WERI-Rb-1 (cell line): ENCODE data around the gene ATR.

Experiments
- DNase-seq: peaks from one replicate; pipeline ENCODE4 v3.0.0-alpha.2; 2020
- H3K27ac ChIP-seq: fragments of 250-450 bp; sonication (Bioruptor Pico); 2 replicates; pipeline ENCODE4 v1.5.1; 2020; ENCODE audit warnings: mild to moderate bottlenecking, moderate library complexity
- H3K27me3 ChIP-seq: fragments of 250-450 bp; sonication (Bioruptor Pico); 2 replicates; pipeline ENCODE4 v1.5.1; 2021; ENCODE audit warnings: mild to moderate bottlenecking, low read depth, moderate library complexity; ENCODE audit not compliant: insufficient read depth, severe bottlenecking
- H3K36me3 ChIP-seq: fragments of 250-450 bp; sonication (Bioruptor Pico); 2 replicates; pipeline ENCODE4 v1.5.1; 2020; ENCODE audit warnings: mild to moderate bottlenecking, moderate library complexity
- H3K4me3 ChIP-seq: 2 replicates; pipeline ENCODE4 v1.5.1; 2011; ENCODE audit warnings: low read depth, mild to moderate bottlenecking, control low read depth, low read length
- H3K9me3 ChIP-seq: fragments of 250-450 bp; sonication (Bioruptor Pico); 2 replicates; pipeline ENCODE4 v1.5.1; 2021; ENCODE audit warnings: mild to moderate bottlenecking, moderate library complexity; ENCODE audit not compliant: severe bottlenecking
- TF ChIP-seq, protein P1 (sequence below): IDR thresholded peaks from 2 replicates; pipeline ENCODE4 v1.5.1; 2011; ENCODE audit warnings: low read depth, mild to moderate bottlenecking, control low read depth, inconsistent platforms, low read length

ATR gene

DNA sequence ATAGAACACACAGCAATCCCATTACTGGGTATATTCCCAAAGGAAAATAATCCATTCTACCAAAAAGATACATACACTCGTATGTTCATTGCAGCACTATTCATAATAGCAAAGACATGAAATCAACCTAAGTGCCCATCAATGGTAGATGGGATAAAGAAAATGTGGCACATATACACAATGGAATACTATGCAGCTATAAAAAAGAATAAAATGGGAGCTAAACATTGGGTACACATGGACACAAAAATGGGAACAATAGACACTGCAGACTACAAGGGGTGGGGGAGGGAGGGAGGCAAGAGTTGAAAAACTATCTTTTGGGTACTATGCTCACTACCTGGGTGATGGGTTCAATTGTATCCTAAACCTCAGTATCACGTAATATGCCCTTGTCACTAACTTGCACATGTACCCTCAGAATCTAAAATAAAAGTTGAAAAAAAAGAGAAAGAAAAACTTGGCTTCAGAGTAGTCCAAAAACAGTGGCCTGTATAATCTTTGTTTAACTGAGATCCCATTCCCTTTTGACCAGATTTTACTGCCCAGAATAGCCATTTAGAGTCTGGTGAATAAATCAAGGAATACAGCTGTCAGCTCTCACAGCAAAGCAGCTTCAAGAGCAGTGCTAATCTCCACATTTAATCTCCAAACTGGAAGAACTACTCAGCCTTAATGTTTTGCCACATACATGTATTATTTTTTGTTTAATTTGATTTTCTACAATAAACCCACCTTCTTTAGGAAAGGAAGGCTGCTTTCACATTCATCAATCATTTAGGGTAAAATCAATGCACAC, 76.1 kb downstream of the ATR start:
- peak overlapping the region; percentile 27 for H3K27ac ChIP-seq

DNA sequence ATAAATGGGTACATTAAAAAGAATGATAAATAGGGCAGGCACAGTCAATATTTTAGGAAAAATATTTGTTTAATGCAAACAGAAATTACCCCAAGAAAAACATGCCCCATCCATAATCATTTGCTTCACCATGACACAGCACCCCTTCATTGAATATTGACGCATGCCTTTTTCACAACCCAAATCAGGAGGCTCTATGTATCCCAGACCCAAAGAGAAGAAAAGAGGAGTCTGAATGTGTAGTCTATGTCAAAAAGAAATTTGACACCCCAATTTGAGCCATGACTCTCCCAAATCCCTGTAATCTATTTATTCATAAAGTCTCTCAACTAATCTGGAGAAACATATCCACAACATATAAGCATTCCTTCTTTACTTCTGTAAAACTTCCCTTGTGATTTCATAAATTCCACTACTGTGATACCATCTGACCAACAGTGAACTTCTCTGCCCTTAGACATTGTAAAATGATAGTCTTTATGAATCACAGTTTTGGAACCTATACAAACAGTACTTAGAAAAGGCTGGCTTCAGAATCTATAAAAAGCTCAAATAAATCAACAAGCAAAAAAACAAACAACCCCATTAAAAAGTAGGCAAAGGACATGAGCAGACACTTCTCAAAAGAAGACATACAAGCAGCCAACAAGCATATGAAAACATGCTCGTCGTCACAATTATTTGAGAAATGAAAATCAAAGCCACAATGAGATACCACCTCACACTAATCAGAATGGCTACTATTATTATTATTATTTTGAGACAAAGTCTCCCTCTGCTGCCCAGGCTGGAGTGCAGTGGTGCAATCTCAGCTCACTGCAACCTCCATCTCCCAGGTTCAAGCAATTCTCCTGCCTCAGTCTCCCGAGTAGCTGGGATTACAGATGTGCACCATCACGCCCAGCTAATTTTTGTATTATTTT, 77.3 kb downstream of the ATR start:
- no peaks in the 10 kb centered on the region for H3K9me3 ChIP-seq
- H3K27ac ChIP-seq: no peak overlapping the region
- TF ChIP-seq, protein P1, sequence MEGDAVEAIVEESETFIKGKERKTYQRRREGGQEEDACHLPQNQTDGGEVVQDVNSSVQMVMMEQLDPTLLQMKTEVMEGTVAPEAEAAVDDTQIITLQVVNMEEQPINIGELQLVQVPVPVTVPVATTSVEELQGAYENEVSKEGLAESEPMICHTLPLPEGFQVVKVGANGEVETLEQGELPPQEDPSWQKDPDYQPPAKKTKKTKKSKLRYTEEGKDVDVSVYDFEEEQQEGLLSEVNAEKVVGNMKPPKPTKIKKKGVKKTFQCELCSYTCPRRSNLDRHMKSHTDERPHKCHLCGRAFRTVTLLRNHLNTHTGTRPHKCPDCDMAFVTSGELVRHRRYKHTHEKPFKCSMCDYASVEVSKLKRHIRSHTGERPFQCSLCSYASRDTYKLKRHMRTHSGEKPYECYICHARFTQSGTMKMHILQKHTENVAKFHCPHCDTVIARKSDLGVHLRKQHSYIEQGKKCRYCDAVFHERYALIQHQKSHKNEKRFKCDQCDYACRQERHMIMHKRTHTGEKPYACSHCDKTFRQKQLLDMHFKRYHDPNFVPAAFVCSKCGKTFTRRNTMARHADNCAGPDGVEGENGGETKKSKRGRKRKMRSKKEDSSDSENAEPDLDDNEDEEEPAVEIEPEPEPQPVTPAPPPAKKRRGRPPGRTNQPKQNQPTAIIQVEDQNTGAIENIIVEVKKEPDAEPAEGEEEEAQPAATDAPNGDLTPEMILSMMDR: no peak
- H3K36me3 ChIP-seq: no peaks in the 10 kb centered on the region
- H3K27me3 ChIP-seq: no peaks in the 10 kb centered on the region
- DNase-seq: no peak
- H3K4me3 ChIP-seq: no peak overlapping the region

More for the DNA sequence above, 76.1 kb downstream of the ATR start:
- H3K9me3 ChIP-seq: no peaks in the 10 kb centered on the region
- peak; percentile 14 for DNase-seq
- H3K36me3 ChIP-seq: no peaks in the 10 kb centered on the region
- TF ChIP-seq, protein P1: no peak
- H3K4me3 ChIP-seq: no peak overlapping the region
- no peaks in the 10 kb centered on the region for H3K27me3 ChIP-seq

DNA sequence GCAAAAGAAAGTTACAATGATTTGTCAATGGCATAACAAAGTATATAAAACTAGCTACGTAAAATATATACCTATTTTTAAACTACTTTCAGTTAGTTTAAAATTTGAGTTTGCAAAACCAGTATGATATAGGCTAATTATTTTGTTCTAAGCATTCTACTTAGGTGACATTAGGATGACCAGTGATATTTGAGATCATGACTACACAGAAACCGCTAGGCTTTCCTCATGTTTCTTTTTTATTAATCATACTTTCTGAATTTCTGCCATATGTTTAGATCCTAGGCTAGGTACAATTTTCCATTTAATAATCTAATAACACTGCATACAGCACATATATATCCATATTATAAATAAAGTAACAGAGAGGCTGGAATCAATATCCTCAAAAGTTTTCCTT, 78.3 kb downstream of the ATR start:
- Histone ChIP-seq H3K36me3 (no peaks in the 10 kb centered on the region), H3K9me3 (no peaks in the 10 kb centered on the region), H3K4me3 (no peak overlapping the region), H3K27me3 (no peaks in the 10 kb centered on the region), H3K27ac (no peak overlapping the region)
- no peak for DNase-seq
- TF ChIP-seq, protein P1: no peak

DNA sequence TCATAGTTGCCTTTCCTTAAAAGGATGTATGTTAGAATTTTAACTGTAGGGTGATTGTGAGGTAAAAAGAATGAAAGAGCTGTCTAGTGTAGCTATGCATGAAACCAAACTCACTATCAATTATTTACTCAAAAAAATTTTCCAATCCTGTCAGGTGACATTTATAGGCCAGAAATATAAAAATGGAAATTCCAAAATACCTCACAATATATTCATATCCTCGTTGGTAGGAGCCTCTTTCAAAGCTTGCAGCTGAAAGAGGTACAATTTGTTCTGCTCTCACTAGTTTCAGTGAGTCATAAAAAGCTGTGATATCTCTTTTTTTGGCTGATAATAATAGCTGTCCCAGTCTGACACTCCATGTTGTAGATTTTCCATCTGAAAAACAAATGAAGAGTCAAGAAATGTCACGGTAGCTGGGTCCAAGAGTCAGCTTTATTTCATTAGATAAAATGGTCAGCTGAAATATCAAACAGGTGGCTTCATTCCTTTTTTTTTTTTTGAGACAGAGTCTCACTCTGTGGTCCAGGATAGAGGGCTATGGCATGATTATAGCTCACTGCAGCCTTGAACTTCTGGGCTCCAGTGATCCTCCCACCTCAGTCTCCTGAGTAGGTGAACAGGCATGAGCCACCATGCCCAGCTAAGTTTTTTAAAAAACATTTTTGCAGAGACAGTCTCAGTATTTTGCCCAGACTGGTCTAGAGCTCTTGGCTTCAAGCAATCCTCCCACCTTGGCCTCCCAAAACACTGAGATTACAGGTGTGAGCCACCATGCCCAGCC, 79.9 kb downstream of the ATR start:
- no peak overlapping the region for H3K27ac ChIP-seq
- H3K4me3 ChIP-seq: no peak overlapping the region
- DNase-seq: no peak
- TF ChIP-seq, protein P1: no peak
- H3K36me3 ChIP-seq: no peaks in the 10 kb centered on the region; the same call in 1 of the 2 replicates
- H3K27me3 ChIP-seq: no peaks in the 10 kb centered on the region
- no peaks in the 10 kb centered on the region for H3K9me3 ChIP-seq

DNA sequence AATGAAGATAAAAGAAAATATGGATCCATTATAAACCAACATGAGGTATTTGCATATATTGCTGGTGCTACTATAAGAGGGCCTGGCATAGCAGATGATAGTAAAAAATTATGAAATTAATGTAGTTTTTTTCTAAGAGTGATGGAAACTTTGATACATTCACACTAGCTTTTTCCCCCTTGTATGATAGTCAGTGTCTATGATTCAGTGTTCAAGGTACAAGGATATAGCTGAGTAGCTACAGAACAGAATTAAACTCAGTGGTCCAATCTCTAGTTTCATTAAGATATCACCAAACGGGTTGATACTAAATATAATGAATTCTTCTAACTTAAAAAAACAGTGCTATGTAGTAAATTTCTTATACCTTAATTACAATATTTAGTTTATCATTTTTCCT, 80.8 kb downstream of the ATR start:
- H3K27ac ChIP-seq: no peak overlapping the region
- H3K9me3 ChIP-seq: no peaks in the 10 kb centered on the region
- H3K36me3 ChIP-seq: no peaks in the 10 kb centered on the region; the same call in 1 of the 2 replicates
- DNase-seq: no peak
- no peaks in the 10 kb centered on the region for H3K27me3 ChIP-seq
- no peak overlapping the region for H3K4me3 ChIP-seq
- TF ChIP-seq, protein P1: no peak
